H1 (cell line): ENCODE measurements around the gene SAMM50. TPM values are rescaled to one million over a fixed set of nuclear protein-coding genes. Genes with fewer than 3 reads are reported as not detected.

Source experiments
- CTCF ChIA-PET: fragments of 300-600 bp; sonication (Branson Sonifier 250); formaldehyde crosslinking; loops from one replicate; lab custom pipeline; 2021; ENCODE audit not compliant: partially characterized antibody; lab: Charles Lee
- POLR2A ChIA-PET: fragments of 300-600 bp; sonication (Branson Sonifier 250); formaldehyde crosslinking; loops from one replicate; lab custom pipeline; 2021; ENCODE audit warnings: inconsistent platforms; ENCODE audit not compliant: partially characterized antibody; lab: Charles Lee
- DNase-seq, 2 experiments: peaks; one replicate each; pipeline versions ENCODE4 v3.0.0 to v3.0.0-alpha.2; 2010 to 2022; ENCODE audit warnings: low spot score in 2 of 2, low read depth in 1 of 2, mixed read lengths in 1 of 2
- FAIRE-seq: peaks from 2 replicates; lab custom pipeline; 2011; peaks lifted over from hg19 to GRCh38; lab: Jason Lieb, UNC
- H2AFZ ChIP-seq: 2 replicates; pipeline ENCODE4 v1.8.1; 2012; ENCODE audit warnings: low read length, inconsistent platforms
- H2AK5ac ChIP-seq: 2 replicates; pipeline ENCODE4 v1.6.1; 2013; ENCODE audit warnings: low read depth, low read length
- H2BK120ac ChIP-seq: replicated peaks from 2 replicates; pipeline ENCODE3; 2013; ENCODE audit warnings: low read depth, low read length, inconsistent platforms
- H2BK12ac ChIP-seq: 2 replicates; pipeline ENCODE4 v1.6.1; 2013; ENCODE audit warnings: low read depth, low read length
- H2BK15ac ChIP-seq: 2 replicates; pipeline ENCODE4 v1.6.1; 2013; ENCODE audit warnings: low read length
- H2BK20ac ChIP-seq: 2 replicates; pipeline ENCODE4 v1.6.1; 2013; ENCODE audit warnings: low read length
- H2BK5ac ChIP-seq: 2 replicates; pipeline ENCODE4 v1.6.1; 2013; ENCODE audit warnings: low read depth, low read length
- H3K14ac ChIP-seq: 2 replicates; pipeline ENCODE4 v1.6.1; 2013; ENCODE audit warnings: inconsistent platforms; ENCODE audit not compliant: insufficient read length
- H3K18ac ChIP-seq: 2 replicates; pipeline ENCODE4 v1.6.1; 2013; ENCODE audit warnings: low read length; ENCODE audit errors: extremely low read depth
- H3K23ac ChIP-seq: 2 replicates; pipeline ENCODE4 v1.6.1; 2013; ENCODE audit warnings: inconsistent platforms; ENCODE audit not compliant: insufficient read length
- H3K23me2 ChIP-seq: 2 replicates; pipeline ENCODE4 v1.6.1; 2013; ENCODE audit warnings: low read depth, low read length
- H3K27ac ChIP-seq: 2 replicates; pipeline ENCODE4 v1.6.1; 2011; ENCODE audit warnings: low read depth, low read length, inconsistent platforms
- H3K27me3 ChIP-seq, 4 experiments: replicated peaks in 1 of 4; 1 replicate in 1 of 4; 2 replicates in 3 of 4; pipeline versions ENCODE4 v1.6.1 to v1.8.1; 2011 to 2013; ENCODE audit warnings: low read length in 3 of 4, mild to moderate bottlenecking in 3 of 4, inconsistent platforms in 2 of 4, mixed read lengths in 2 of 4, moderate library complexity in 1 of 4; ENCODE audit not compliant: control insufficient read depth in 3 of 4, insufficient read depth in 3 of 4; ENCODE audit errors: extremely low read depth in 1 of 4
- H3K36me3 ChIP-seq, 4 experiments: 2 replicates each; pipeline versions ENCODE4 v1.6.1 to v1.8.1; 2011 to 2013; ENCODE audit warnings: mild to moderate bottlenecking in 4 of 4, low read length in 3 of 4, moderate library complexity in 2 of 4, control low read depth in 1 of 4, inconsistent platforms in 1 of 4; ENCODE audit not compliant: insufficient read depth in 4 of 4, control insufficient read depth in 2 of 4
- H3K4ac ChIP-seq: replicated peaks from 2 replicates; pipeline ENCODE3; 2013; ENCODE audit warnings: low read length, low read depth, mixed read lengths, inconsistent platforms; ENCODE audit not compliant: insufficient read length
- H3K4me1 ChIP-seq, 4 experiments: replicated peaks in 1 of 4; 1 replicate in 1 of 4; 2 replicates in 3 of 4; pipeline versions ENCODE4 v1.6.1 to v1.8.1; 2011 to 2013; ENCODE audit warnings: low read length in 3 of 4, inconsistent platforms in 2 of 4, mixed read lengths in 1 of 4; ENCODE audit not compliant: insufficient read depth in 4 of 4, control insufficient read depth in 3 of 4
- H3K4me2 ChIP-seq, 2 experiments: 2 replicates each; pipeline versions ENCODE4 v1.6.1 to v1.8.1; 2011 to 2013; ENCODE audit warnings: low read depth in 2 of 2, low read length in 2 of 2, control low read depth in 1 of 2, inconsistent platforms in 1 of 2, mild to moderate bottlenecking in 1 of 2; ENCODE audit not compliant: insufficient read depth in 1 of 2
- H3K4me3 ChIP-seq, 4 experiments: fragments of 200-600, 300-600 bp in 1 of 4; sonication (generic), shearing (Covaris generic), sonication (Bioruptor Twin) in 1 of 4; 2 replicates each; pipeline versions ENCODE4 v1.5.1 to v1.8.1; 2011 to 2016; ENCODE audit warnings: low read length in 4 of 4, low read depth in 3 of 4, control low read depth in 2 of 4, inconsistent platforms in 2 of 4, mild to moderate bottlenecking in 2 of 4, mixed read lengths in 1 of 4, moderate library complexity in 1 of 4; ENCODE audit not compliant: insufficient read depth in 2 of 4; ENCODE audit errors: extremely low read depth in 1 of 4
- H3K56ac ChIP-seq: replicated peaks from 2 replicates; pipeline ENCODE3; 2013; ENCODE audit warnings: low read depth, mild to moderate bottlenecking, mixed read lengths, low read length, inconsistent platforms; ENCODE audit not compliant: insufficient read length
- H3K79me1 ChIP-seq: 2 replicates; pipeline ENCODE4 v1.6.1; 2013; ENCODE audit warnings: low read depth, low read length, control low read depth
- H3K79me2 ChIP-seq, 2 experiments: 2 replicates each; pipeline versions ENCODE4 v1.6.1 to v1.8.1; 2012 to 2013; ENCODE audit warnings: low read length in 2 of 2, mild to moderate bottlenecking in 2 of 2, inconsistent platforms in 1 of 2; ENCODE audit not compliant: insufficient read depth in 2 of 2, control insufficient read depth in 1 of 2
- H3K9ac ChIP-seq, 4 experiments: replicated peaks in 1 of 4; 1 replicate in 1 of 4; 2 replicates in 3 of 4; pipeline versions ENCODE4 v1.6.1 to v1.8.1; 2011 to 2013; ENCODE audit warnings: low read depth in 3 of 4, low read length in 3 of 4, control low read depth in 2 of 4, mild to moderate bottlenecking in 2 of 4, moderate library complexity in 2 of 4, inconsistent platforms in 1 of 4; ENCODE audit errors: extremely low read depth in 1 of 4
- H3K9me3 ChIP-seq, 2 experiments: 2 replicates each; pipeline versions ENCODE4 v1.6.1 to v1.8.1; 2012 to 2013; ENCODE audit warnings: mild to moderate bottlenecking in 2 of 2, moderate library complexity in 2 of 2, control low read depth in 1 of 2, inconsistent platforms in 1 of 2, low read depth in 1 of 2, low read length in 1 of 2, mixed read lengths in 1 of 2; ENCODE audit not compliant: insufficient read depth in 2 of 2
- H4K20me1 ChIP-seq, 2 experiments: replicated peaks in 1 of 2; 2 replicates each; pipeline versions ENCODE3 to v1.8.1; 2011 to 2013; ENCODE audit warnings: inconsistent platforms in 2 of 2, low read length in 2 of 2, mild to moderate bottlenecking in 1 of 2; ENCODE audit not compliant: insufficient read depth in 2 of 2, control insufficient read depth in 1 of 2
- H4K5ac ChIP-seq: 2 replicates; pipeline ENCODE4 v1.6.1; 2013; ENCODE audit warnings: low read length, low read depth, mixed read lengths, inconsistent platforms; ENCODE audit not compliant: insufficient read length
- H4K8ac ChIP-seq: 2 replicates; pipeline ENCODE4 v1.8.0; 2013; ENCODE audit warnings: mild to moderate bottlenecking, moderate library complexity, low read length, inconsistent platforms; ENCODE audit not compliant: insufficient read depth; ENCODE audit errors: extremely low read depth
- H4K91ac ChIP-seq: replicated peaks from 2 replicates; pipeline ENCODE3; 2013; ENCODE audit warnings: low read length, mixed read lengths, inconsistent platforms; ENCODE audit not compliant: insufficient read length
- WGBS, 2 experiments: shearing (Covaris generic) in 1 of 2; methylation state at CpG; one replicate each; pipeline versions ENCODE4 v1.1.6 to v1.1.7; 2013 to 2015; ENCODE audit warnings: low lambda C conversion rate in 2 of 2, mixed read lengths in 2 of 2, inconsistent platforms in 1 of 2, low coverage in 1 of 2, missing lambda C conversion rate in 1 of 2; ENCODE audit not compliant: insufficient replicate concordance in 2 of 2, insufficient coverage in 1 of 2, insufficient read length in 1 of 2; ENCODE audit errors: extremely low coverage in 1 of 2, missing lambda C conversion rate in 1 of 2; 5-methylcytosine and 5-hydroxymethylcytosine counted together
- polyA plus RNA-seq, 7 experiments: library from polyadenylated mRNA; depleted of rRNA in 3 of 7; stranded (reverse) in 5 of 7; unstranded in 2 of 7; fragments of >200 nt in 5 of 7; fragments of 200-250 nt in 2 of 7; gene quantifications; 1 replicate in 5 of 7; 2 replicates in 1 of 7; 4 replicates in 1 of 7; pipeline versions ENCODE4 v1.2.1 to v1.2.3, GENCODE V29; 2011 to 2013; ENCODE audit warnings: missing spikeins in 2 of 7, mixed read lengths in 2 of 7
- total RNA-seq: library from RNA; stranded (reverse); fragmentation: NEBNext Ultra II Directional; extraction: Animal tissue kit (Norgen Biotek cat#: 25700); gene quantifications from 2 replicates; pipeline ENCODE4 v1.2.1, GENCODE V29; 2021

The SAMM50 gene
- total and polyA plus RNA-seq, 2 of the 8 experiments (the other 6 are each of a cell fraction or from before 2014, with no cell fraction given): 45.4 to 70.3 TPM

DNA sequence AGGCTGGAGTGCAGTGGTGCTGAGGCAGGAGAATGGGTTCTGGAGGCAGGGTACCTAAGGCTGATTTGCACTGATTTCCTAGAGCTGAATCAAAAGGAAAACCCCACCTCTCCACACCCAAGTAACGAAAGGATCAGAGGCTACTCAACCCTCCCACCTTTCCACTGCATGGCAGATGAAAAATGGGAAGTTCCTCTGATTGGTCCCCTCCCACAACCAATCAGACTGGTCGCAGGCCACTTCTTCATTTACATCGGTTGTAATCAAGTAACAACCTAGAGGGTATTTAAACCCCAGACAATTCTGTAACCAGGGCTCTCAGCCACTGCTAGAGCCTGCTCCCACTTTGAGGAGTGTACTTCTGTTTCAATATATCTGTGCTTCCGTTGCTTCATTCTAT is 50.3 kb downstream of the SAMM50 start:
- FAIRE-seq (no peak), DNase-seq (no peak)
- Histone ChIP-seq H2BK15ac (no peak overlapping the region), H3K36me3 (no peaks in the 10 kb centered on the region), H4K91ac (no peak overlapping the region), H2AFZ (no peak overlapping the region), H3K9ac (no peak overlapping the region), H2BK12ac (no peak overlapping the region), H3K4me3 (no peak overlapping the region), H3K14ac (no peak overlapping the region), H3K18ac (no peak overlapping the region), H4K20me1 (peaks cover 0 to 2% of the 10 kb centered on the region in 2 experiments), H2BK120ac (no peak overlapping the region), H3K23ac (no peak overlapping the region), H2BK20ac (no peak overlapping the region), H3K56ac (no peak overlapping the region), H2AK5ac (no peak overlapping the region), H3K27ac (no peak overlapping the region), H3K4ac (no peak overlapping the region), H4K5ac (no peak overlapping the region), H3K79me2 (no peaks in the 10 kb centered on the region), H3K23me2 (no peaks in the 10 kb centered on the region), H3K27me3 (no peaks in the 10 kb centered on the region; a peak in 1 of 7 replicates), H3K79me1 (no peaks in the 10 kb centered on the region), H2BK5ac (no peak overlapping the region), H3K4me1 (no peaks in the 10 kb centered on the region), H4K8ac (no peak overlapping the region), H3K4me2 (no peak overlapping the region), H3K9me3 (0 out of 4 replicates have a peak, but pooled peaks cover 0 to 6% of the 10 kb centered on the region in 2 experiments)
- WGBS, 2 experiments: 86% methylated on average over 4 of the region's 4 CpGs; no CpG with 5 or more reads in 1 of the 2 experiments
- CTCF ChIA-PET: interaction anchor here (0.6 to 6.6 kb wide), 6 partner anchors 12 to 636 kb away, joined by 3 to 43 read pairs (median 8); no protein-coding TSS in a partner anchor
- POLR2A ChIA-PET: interaction anchor here (0.7 kb wide), 1 partner anchor 317 kb away, joined by 3 read pairs; no protein-coding TSS in a partner anchor
